HG03460 (cell line): ENCODE data around the gene C4A.
"Not testable (repeated sequence)": the region's sequence is repeated elsewhere in the genome, so short reads cannot be mapped to it uniquely, and the experiment has no call there.

Source experiments
- ATAC-seq: cut with Tn5 transposase; IDR thresholded peaks from one replicate; pipeline ENCODE4 v1.9.1; 2021; ENCODE audit not compliant: unreplicated experiment

Gene C4A

GRCh38 chr6:32047855-32048766 lies 66.3 kb downstream of the C4A start:
- ATAC-seq, result no peak

DNA sequence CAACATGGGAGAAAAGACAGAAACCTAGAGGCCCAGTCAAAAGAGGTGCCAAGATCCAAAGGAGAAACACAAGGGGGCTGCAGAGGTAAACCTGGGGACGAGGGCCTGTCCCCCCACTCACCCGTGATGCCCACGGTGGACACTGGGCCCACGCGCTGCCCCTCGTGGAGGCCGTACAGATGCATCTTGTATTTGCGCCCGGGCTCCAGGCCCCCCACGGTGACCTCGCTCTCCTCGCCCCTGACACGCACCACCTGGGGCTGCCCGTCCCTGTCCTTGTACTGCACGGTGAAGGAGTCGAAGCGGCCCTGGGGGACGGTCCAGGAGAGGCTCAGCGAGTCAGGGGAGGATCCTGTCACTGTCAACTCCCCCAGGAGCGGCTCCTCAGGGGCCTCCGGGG lies 67.3 kb downstream of the C4A start:
- ATAC-seq, result not testable (repeated sequence)

DNA sequence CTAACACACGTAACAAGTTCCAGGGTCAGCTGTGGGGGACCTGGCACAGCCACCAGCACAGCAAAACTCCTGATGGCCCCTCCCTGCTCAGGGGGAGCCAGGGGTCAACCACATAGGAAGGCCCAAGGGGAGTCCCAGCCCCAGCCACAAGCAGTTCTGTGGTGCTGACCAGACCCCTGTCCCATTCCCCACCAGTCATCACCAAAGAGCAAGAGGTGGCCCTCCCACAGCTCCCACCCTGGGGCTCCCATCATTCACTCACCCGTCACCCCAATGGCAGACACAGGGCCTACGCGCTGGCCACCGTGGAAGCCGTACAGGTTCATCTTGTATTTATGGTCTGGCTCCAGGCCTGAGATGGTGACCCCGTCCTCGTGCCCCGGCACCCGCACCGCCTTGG lies 67.9 kb downstream of the C4A start:
- ATAC-seq, result not testable (repeated sequence)

DNA sequence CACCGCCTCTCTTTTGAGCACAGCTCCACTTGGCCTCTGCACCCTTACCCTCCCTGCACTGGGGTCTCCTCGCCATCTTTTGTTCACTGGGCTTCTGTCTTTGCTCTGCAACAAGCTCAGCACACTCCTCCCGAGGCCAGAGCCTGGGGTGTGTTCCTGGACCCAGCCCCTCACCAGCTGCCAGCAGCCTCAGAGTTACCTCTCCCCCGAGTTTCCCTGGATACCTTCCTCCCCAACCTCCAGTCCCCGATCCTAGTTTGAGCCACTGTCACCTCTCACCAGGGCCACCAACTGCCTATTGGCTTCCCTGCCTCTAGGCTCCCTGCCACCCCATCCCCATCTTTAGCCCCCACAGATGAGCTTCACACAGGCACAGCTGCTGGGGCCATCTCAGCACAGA lies 68.7 kb downstream of the C4A start:
- ATAC-seq, result no peak
